Measurements from ENCODE around the gene ATP2C2. TPM values are rescaled to one million over a fixed set of nuclear protein-coding genes. Genes with fewer than 3 reads are reported as not detected.

Gene ATP2C2
- total and polyA plus RNA-seq, 9 of the 15 experiments (the other 6 are each of a cell fraction or from before 2014, with no cell fraction given) = 0.75 TPM; not detected in 8

- TF ChIP-seq ARID4B (CRISPR knock-in tag; IDR thresholded peaks at IDR 0.05) (no peak), SREBF2 (CRISPR knock-in tag; IDR thresholded peaks at IDR 0.05) (no peak), ZNF436 (CRISPR knock-in tag; IDR thresholded peaks at IDR 0.05) (peak; percentile 82), MEF2D (tag; conservative IDR thresholded peaks at IDR 0.05; ENCODE audit: low read depth) (0 out of 2 replicates have a peak, but pooled peaks have one; percentile 35), RERE (CRISPR knock-in tag; IDR thresholded peaks at IDR 0.05; ENCODE audit: borderline replicate concordance) (no peak), TRIM28 (IDR thresholded peaks at IDR 0.05) (no peak), ZFP36 (IDR thresholded peaks at IDR 0.05; ENCODE audit: low read depth, low read length, partially characterized antibody) (peak; percentile 99), TRIM25 (IDR thresholded peaks at IDR 0.05; ENCODE audit: borderline replicate concordance) (no peak), TSHZ1 (CRISPR knock-in tag; IDR thresholded peaks at IDR 0.05) (no peak)
Measured at GRCh38 chr16:84379709-84380362, 11.5 kb downstream of the ATP2C2 start (continued).

Data from K562 (cell line).